Neural cell (in vitro differentiated cells): ENCODE data around the gene TMEM86A. TPM values are rescaled to one million over a fixed set of nuclear protein-coding genes. Genes with fewer than 3 reads are reported as not detected.

Source experiments
- H2AFZ ChIP-seq: fragments of 200-600, 300-800 bp; sonication (generic), shearing (Covaris generic); 2 replicates; pipeline ENCODE4 v1.6.0; 2014; ENCODE audit warnings: low read depth, mild to moderate bottlenecking, antibody characterized with exemption, low read length, moderate library complexity
- H3F3A ChIP-seq: fragments of 200-600 bp; shearing (Covaris generic); 2 replicates; pipeline ENCODE4 v1.6.1; 2016; ENCODE audit warnings: mild to moderate bottlenecking, moderate library complexity, mixed read lengths, antibody characterized with exemption, low read length; ENCODE audit not compliant: insufficient read depth, poor library complexity, severe bottlenecking
- H3K27ac ChIP-seq: fragments of 200-600, 300-800 bp; sonication (generic), shearing (Covaris generic); 2 replicates; pipeline ENCODE4 v1.5.1; 2014; ENCODE audit warnings: mild to moderate bottlenecking, low read length, moderate library complexity
- H3K27me3 ChIP-seq: fragments of 300-800, 200-600 bp; sonication (generic), shearing (Covaris generic); 2 replicates; pipeline ENCODE4 v1.6.0; 2014; ENCODE audit warnings: mild to moderate bottlenecking, low read depth, low read length, moderate library complexity; ENCODE audit not compliant: insufficient read depth
- H3K36me3 ChIP-seq: fragments of 300-800, 200-600 bp; sonication (generic), shearing (Covaris generic); 2 replicates; pipeline ENCODE4 v1.5.1; 2014; ENCODE audit warnings: mild to moderate bottlenecking, antibody characterized with exemption, low read length, moderate library complexity; ENCODE audit not compliant: insufficient read depth
- H3K4me2 ChIP-seq: fragments of 300-800, 200-600 bp; sonication (generic), shearing (Covaris generic); 2 replicates; pipeline ENCODE4 v1.6.0; 2014; ENCODE audit warnings: mild to moderate bottlenecking, low read length
- H3K4me3 ChIP-seq: fragments of 300-800, 200-600 bp; sonication (generic), shearing (Covaris generic); 2 replicates; pipeline ENCODE4 v1.5.1; 2014; ENCODE audit warnings: mild to moderate bottlenecking, low read length, moderate library complexity
- H3K79me2 ChIP-seq: fragments of 200-600 bp; shearing (Covaris generic); replicated peaks from 2 replicates; pipeline ENCODE4 v1.6.0; 2014; ENCODE audit warnings: mild to moderate bottlenecking, low read length, moderate library complexity; ENCODE audit not compliant: insufficient read depth
- H3K9ac ChIP-seq: fragments of 300-800, 200-600 bp; sonication (generic), shearing (Covaris generic); 2 replicates; pipeline ENCODE4 v1.6.1; 2016; ENCODE audit warnings: mild to moderate bottlenecking, low read length, mixed read lengths
- H3K9me2 ChIP-seq: fragments of 200-600 bp; shearing (Covaris generic); 2 replicates; pipeline ENCODE4 v1.6.1; 2016; ENCODE audit warnings: mild to moderate bottlenecking, low read length, mixed read lengths; ENCODE audit not compliant: insufficient read depth
- H3K9me3 ChIP-seq: fragments of 200-600, 300-800 bp; sonication (generic), shearing (Covaris generic); 2 replicates; pipeline ENCODE4 v1.6.1; 2016; ENCODE audit warnings: mild to moderate bottlenecking, mixed run types, low read length, moderate library complexity, mixed read lengths
- H4K20me1 ChIP-seq: fragments of 200-600 bp; shearing (Covaris generic); 2 replicates; pipeline ENCODE4 v1.6.1; 2016; ENCODE audit warnings: mild to moderate bottlenecking, mixed run types; ENCODE audit not compliant: insufficient read depth
- EP300 ChIP-seq: fragments of 450-650 bp; conservative IDR thresholded peaks from 2 replicates; pipeline ENCODE4 v1.6.1; 2014; ENCODE audit warnings: antibody characterized with exemption, mild to moderate bottlenecking, moderate library complexity; ENCODE audit not compliant: poor library complexity, severe bottlenecking
- EZH2 ChIP-seq: fragments of 200-600, 300-800 bp; shearing (Covaris generic), sonication (generic); IDR thresholded peaks from 2 replicates; pipeline ENCODE4 v1.6.1; 2014; ENCODE audit warnings: antibody characterized with exemption, low read length, borderline replicate concordance, mild to moderate bottlenecking; ENCODE audit not compliant: insufficient read depth, poor library complexity, severe bottlenecking
- MXI1 ChIP-seq: fragments of 450-650 bp; conservative IDR thresholded peaks from 2 replicates; pipeline ENCODE4 v1.6.1; 2014; ENCODE audit warnings: antibody characterized with exemption, mild to moderate bottlenecking; ENCODE audit not compliant: poor library complexity, severe bottlenecking
- POLR2AphosphoS5 ChIP-seq: IDR thresholded peaks from 2 replicates; pipeline ENCODE4 v1.6.1; 2012
- RAD21 ChIP-seq: fragments of 450-650 bp; conservative IDR thresholded peaks from 2 replicates; pipeline ENCODE4 v1.6.1; 2014; ENCODE audit warnings: antibody characterized with exemption, mild to moderate bottlenecking, moderate library complexity
- SMC3 ChIP-seq: fragments of 450-650 bp; conservative IDR thresholded peaks from 2 replicates; pipeline ENCODE4 v1.6.1; 2014; ENCODE audit warnings: antibody characterized with exemption, mild to moderate bottlenecking, moderate library complexity; ENCODE audit not compliant: poor library complexity
- TAF1 ChIP-seq: IDR thresholded peaks from 2 replicates; pipeline ENCODE4 v1.6.1; 2012; ENCODE audit warnings: low read depth
- polyA plus RNA-seq: library from polyadenylated mRNA; depleted of rRNA; stranded (reverse); fragments of >200 nt; gene quantifications from 2 replicates; pipeline ENCODE4 v1.2.3, GENCODE V29; 2014
- TF ChIP-seq, protein P1 (sequence below): fragments of 450-650 bp; IDR thresholded peaks from 2 replicates; pipeline ENCODE4 v1.5.1; 2014; ENCODE audit warnings: antibody characterized with exemption, mild to moderate bottlenecking, moderate library complexity; ENCODE audit not compliant: poor library complexity, severe bottlenecking
- TF ChIP-seq, protein P2 (sequence below): IDR thresholded peaks from 2 replicates; pipeline ENCODE4 v1.6.1; 2012; ENCODE audit warnings: borderline replicate concordance

Gene TMEM86A
- polyA plus RNA-seq, 1 donor from 2014 or later, result 3.3 TPM

DNA sequence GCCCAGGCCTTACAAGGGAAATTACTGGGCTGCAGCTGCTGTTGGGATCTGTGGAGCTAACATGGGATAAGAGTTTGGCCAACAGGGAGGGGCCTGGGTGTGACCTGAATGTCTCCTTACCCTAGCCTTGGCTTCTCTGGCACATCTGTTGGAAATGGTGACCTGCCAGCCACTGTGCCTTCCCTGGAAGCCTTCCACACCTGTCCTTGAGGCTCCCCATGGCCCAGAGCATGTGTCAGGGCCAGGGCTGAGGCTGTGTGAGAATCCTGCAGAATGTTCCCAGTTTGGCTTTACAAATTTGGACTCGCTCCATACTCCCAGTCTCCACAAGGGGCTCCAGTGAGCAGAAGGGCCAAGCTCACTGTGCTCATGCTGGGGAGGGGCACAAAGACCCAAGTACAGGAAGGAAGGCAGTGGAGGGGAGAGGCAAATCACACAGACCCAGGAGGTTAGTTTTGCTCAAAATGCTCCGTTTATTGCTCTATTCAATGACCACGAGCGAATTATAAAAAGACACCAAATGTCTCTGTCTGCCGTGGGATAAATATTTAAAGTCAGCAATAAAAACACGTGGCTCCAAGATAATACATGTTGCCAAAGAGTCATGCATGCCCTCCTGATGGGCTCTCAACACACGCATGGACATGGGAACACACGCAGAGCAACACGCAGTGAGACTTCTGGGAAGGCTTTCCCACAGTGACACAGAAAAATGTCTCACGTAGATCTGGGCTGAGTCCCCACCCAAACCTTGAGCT, 29.1 kb downstream of the TMEM86A start:
- Histone ChIP-seq H3K9me3 (no peaks in the 10 kb centered on the region), H3K9ac (no peak overlapping the region), H3K4me2 (no peak overlapping the region), H3K4me3 (no peak overlapping the region), H4K20me1 (no peaks in the 10 kb centered on the region), H3K9me2 (no peaks in the 10 kb centered on the region), H3K27ac (no peak overlapping the region), H3K36me3 (no peaks in the 10 kb centered on the region), H2AFZ (no peak overlapping the region), H3K79me2 (no peaks in the 10 kb centered on the region), H3F3A (no peaks in the 10 kb centered on the region), H3K27me3 (no peaks in the 10 kb centered on the region)
- no peak for TF ChIP-seq TAF1
- TF ChIP-seq, protein P1, sequence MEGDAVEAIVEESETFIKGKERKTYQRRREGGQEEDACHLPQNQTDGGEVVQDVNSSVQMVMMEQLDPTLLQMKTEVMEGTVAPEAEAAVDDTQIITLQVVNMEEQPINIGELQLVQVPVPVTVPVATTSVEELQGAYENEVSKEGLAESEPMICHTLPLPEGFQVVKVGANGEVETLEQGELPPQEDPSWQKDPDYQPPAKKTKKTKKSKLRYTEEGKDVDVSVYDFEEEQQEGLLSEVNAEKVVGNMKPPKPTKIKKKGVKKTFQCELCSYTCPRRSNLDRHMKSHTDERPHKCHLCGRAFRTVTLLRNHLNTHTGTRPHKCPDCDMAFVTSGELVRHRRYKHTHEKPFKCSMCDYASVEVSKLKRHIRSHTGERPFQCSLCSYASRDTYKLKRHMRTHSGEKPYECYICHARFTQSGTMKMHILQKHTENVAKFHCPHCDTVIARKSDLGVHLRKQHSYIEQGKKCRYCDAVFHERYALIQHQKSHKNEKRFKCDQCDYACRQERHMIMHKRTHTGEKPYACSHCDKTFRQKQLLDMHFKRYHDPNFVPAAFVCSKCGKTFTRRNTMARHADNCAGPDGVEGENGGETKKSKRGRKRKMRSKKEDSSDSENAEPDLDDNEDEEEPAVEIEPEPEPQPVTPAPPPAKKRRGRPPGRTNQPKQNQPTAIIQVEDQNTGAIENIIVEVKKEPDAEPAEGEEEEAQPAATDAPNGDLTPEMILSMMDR, result peak; percentile 65
- TF ChIP-seq SMC3, result peak; percentile 18

DNA sequence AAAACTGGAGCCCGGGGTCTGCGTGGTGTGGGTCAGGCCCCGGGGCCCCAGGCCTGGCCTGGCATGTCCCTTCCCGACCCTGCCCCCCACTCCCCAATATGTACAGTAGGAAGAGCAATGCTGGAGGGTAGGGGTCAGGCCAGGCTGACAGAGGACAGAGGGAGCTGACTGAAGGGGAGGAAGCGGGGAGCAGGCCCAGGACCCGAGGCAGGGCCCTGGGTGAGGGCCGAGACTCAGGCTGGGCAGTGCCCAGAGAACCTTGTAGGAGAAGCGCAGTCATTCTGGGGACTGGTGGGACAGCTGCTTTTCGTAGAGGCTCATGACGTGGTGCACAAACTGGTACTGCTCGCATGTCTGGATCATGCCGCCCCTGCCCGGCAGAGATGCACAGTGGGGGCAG, 30.1 kb downstream of the TMEM86A start:
- Histone ChIP-seq H4K20me1 (no peaks in the 10 kb centered on the region), H3K4me2 (no peak overlapping the region), H3K27ac (no peak overlapping the region), H3K9me2 (no peaks in the 10 kb centered on the region), H3K9me3 (no peaks in the 10 kb centered on the region), H3K27me3 (no peaks in the 10 kb centered on the region), H2AFZ (no peak overlapping the region), H3F3A (no peaks in the 10 kb centered on the region), H3K4me3 (no peak overlapping the region), H3K9ac (no peak overlapping the region), H3K36me3 (no peaks in the 10 kb centered on the region), H3K79me2 (no peaks in the 10 kb centered on the region)
- TF ChIP-seq EZH2, result no peak
- no peak for TF ChIP-seq EP300
- TF ChIP-seq, protein P1, result no peak
- no peak for TF ChIP-seq RAD21
- TF ChIP-seq MXI1, result no peak
- TF ChIP-seq, protein P2, sequence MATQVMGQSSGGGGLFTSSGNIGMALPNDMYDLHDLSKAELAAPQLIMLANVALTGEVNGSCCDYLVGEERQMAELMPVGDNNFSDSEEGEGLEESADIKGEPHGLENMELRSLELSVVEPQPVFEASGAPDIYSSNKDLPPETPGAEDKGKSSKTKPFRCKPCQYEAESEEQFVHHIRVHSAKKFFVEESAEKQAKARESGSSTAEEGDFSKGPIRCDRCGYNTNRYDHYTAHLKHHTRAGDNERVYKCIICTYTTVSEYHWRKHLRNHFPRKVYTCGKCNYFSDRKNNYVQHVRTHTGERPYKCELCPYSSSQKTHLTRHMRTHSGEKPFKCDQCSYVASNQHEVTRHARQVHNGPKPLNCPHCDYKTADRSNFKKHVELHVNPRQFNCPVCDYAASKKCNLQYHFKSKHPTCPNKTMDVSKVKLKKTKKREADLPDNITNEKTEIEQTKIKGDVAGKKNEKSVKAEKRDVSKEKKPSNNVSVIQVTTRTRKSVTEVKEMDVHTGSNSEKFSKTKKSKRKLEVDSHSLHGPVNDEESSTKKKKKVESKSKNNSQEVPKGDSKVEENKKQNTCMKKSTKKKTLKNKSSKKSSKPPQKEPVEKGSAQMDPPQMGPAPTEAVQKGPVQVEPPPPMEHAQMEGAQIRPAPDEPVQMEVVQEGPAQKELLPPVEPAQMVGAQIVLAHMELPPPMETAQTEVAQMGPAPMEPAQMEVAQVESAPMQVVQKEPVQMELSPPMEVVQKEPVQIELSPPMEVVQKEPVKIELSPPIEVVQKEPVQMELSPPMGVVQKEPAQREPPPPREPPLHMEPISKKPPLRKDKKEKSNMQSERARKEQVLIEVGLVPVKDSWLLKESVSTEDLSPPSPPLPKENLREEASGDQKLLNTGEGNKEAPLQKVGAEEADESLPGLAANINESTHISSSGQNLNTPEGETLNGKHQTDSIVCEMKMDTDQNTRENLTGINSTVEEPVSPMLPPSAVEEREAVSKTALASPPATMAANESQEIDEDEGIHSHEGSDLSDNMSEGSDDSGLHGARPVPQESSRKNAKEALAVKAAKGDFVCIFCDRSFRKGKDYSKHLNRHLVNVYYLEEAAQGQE, result no peak
- TF ChIP-seq POLR2AphosphoS5, result no peak
- no peak for TF ChIP-seq TAF1
- TF ChIP-seq SMC3, result no peak
